ENCODE data around the gene NAT10.
A peak's percentile ranks its signal among the peaks of the same experiment; 100 is the strongest.

The NAT10 gene

DNA sequence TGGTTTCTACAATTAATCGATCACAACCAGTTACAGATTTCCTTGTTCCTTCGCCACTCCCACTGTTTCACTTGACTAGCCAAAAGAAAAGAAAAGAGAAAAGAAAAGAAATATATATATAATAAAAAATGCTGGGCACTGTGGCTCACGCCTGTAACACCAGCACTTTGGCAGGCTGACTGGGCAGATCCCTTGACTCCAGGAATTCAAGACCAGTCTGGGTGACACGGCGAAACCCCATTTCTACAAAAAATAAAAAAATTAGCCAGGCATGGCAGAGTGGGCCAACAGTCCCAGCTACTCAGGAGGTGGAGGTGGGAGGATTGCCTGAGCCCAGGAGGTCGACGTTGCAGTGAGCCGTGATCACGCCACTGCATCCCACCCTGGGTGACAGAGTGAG lies 83.8 kb downstream of the NAT10 start:
- peak; percentile 35 for DNase-seq (ENCODE audit: low spot score)

DNA sequence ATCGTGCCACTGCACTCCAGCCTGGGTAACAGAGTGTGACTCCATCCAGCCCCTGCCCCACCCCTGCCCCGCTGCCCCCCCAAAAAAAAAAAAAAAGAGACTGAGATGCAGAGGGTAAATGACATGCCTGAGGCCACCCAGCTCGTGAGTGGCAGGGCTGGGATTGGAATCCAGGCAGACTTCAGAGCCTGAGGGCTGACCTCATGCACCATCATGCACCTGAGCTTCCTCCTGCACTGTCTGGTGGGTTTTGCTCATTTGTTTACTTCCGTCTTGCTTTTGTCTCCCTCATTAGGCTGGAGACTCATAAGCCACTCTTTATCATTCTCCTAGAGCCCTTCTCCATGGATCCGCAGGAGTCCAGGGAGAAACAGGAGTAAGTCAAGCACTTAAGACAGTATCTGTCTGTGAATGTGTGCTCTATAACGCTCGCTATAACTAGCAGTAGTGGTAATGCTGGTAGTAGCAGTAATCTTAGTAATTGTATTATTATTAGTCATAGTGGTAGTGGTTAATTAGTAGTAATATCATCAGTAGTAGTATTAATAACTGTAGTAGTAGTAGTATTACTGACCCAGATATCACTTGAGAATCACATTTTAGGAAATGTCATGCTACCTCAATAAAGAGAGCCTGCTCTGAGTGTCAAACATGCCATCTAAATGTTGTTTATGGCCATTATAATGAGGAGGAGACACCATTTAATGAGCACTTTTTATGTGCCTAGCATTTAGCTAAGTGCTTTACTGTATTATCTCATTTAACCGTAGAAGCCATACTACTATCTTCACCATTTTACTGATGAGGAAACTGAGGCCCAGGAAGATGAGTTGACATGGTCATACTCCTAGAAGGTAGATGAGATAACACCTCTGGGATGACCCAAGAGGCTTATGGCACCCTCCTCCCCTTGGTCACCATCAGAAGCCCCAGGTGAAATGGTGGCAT lies 85.0 kb downstream of the NAT10 start:
- peak; percentile 76 for DNase-seq (ENCODE audit: low spot score)

DNA sequence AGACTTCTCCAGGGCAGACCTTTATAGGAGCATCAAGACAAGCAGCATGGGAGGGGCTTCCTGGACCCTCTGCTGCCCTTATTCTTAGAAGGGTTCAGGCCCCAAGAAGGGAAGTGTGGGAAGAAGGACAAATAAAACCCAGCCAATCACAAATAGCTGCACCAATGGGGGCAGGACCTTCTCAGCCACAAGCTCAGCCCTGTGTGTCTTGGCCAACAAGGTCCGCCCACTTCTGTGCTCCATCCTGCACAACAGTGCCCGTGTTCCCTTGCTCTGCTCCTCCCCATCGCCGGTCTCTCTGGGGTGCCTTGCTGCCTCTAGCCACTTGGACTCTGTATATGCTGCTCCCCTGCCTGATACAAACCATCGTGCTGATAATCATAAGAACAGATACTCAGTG lies 86.1 kb downstream of the NAT10 start:
- DNase-seq (ENCODE audit: low spot score), result no peak

DNA sequence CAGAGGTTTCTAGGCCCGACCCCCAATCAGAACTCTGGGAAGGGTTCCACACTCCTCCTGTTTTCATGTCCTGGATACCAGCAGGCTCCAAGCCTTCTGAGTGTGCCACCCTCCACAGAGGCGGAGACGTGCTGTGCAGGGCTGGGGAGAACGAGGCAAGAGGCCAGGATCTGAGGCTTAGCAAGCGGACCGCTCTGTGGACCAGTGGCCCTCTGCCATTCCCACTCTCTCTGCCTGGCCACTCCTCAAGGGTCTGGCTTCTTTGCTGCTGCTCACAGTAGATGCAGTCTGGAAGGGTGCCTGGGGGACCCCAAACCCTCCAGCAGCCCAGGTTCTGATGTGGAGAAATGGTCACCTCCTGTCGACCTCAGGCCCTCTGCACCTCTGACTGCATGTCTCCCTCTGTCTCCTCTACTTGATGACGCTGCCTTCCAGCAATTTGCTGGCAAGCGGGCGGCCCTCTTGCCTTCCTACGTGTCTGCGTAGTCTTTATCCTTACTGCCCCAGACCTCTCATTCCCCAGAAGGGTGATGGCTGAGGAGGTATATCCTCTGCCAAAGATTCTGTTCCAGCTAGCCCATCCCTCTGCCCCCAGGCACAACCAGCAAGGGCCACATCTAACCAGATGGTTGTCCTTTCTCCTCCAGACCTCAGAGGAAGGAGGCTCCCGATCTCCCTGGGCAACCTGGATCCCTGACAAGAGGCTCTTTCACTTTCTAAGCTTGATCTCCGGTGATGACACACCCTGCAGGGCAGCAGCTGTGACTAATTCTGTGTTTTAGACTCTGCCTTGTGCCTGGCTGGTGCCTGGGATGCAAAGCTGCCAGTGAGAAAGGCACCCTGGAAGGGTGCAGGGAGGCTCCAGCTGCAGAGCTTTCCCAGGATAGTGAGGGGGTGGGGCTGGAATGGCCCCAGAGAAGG lies 87.3 kb downstream of the NAT10 start:
- peak; percentile 92 for DNase-seq (ENCODE audit: low spot score)

DNA sequence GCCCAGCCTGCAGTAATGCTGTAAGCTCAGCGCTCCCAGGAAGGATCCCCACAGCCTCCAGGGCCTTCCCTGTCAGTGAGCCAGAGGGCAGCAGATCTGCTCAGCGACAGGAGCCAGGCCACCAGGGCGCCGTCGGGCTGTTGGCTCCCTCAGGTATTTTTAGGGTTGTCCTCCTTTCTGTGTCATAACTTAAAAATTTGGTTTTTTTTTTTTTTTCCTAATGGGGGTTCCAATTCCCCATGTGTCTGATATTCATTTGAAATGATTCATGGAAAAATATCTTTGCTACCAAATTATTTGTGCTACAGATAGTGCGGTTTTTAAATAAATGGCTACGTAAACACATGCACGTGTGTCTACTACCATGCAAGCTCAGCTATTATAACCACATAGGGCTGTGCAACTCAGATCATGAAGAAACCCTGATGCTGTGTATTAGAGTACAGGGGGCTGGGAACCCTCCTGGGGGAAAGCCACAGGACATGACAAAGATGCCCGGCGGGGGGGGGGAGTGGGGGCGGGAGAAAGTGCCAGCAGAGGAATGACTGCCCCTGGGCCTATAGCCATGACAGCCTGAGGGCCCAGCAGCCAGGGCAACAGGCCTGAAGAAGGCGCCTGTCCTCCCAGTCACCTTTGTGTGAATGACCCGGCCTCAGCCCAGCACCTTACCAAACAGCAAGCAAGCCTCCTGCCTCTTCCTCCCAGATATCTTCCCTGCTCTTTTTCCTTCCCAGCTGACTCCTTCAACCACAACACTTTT lies 89.3 kb downstream of the NAT10 start:
- DNase-seq (ENCODE audit: low spot score), result no peak

Data from kidney tubule cell (primary cell).